GM21390 (cell line): ENCODE data around the gene NUDT3.
"Not testable (repeated sequence)": the region's sequence is repeated elsewhere in the genome, so short reads cannot be mapped to it uniquely, and the experiment has no call there.

Experiments
- ATAC-seq: cut with Tn5 transposase; IDR thresholded peaks from one replicate; pipeline ENCODE4 v1.9.1; 2021; ENCODE audit not compliant: unreplicated experiment

NUDT3 gene

DNA sequence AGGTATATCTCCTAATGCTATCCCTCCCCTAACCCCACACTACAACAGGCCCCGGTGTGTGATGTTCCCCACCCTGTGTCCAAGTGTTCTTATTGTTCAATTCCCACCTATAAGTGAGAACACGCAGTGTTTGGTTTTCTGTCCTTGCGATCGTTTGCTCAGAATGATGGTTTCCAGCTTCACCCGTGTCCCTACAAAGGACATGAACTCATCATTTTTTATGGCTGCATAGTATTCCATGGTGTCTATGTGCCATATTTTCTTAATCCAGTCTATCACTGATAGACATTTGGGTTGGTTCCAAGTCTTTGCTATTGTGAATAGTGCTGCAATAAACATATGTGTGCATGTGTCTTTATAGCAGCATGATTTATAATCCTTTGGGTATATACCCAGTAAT, 20.6 kb downstream of the NUDT3 start:
- ATAC-seq: not testable (repeated sequence)

DNA sequence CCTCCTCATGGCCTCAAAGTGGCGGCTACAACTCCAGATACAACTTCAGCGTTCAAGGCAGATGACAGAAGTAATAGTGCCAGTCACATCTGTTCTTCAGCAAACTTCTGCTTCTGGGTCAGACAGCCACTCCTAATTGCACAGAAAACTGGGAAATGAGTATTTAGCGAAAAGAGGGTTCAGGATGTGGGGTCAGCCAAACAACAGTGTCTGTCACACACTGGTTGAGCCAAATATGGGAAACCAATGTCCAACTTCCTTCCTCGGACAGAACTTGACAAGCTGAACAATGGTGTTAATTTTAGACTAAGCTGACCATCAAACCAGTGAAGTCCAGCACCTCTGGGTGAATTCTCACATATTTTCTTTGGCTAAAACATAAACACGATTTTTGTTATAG, 22.1 kb downstream of the NUDT3 start:
- ATAC-seq: no peak

DNA sequence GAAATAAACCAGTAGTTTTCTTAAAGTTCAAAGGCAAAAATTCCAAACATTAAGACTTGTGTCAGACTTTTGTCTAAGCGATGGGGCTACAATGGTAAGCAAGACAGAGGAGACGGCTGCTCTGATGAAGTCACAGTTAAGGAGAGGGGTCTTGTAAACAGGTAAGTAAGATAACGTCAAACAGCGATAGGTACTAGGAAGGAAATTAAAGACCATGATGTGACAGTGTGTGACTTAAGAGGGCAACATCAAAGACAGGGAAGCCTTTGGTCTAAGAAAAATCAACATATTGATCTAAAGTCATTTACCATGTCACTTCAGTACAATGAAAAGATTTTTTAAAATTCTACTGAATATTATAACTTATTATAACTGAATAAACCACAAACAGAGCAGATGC, 23.1 kb downstream of the NUDT3 start:
- ATAC-seq: no peak

DNA sequence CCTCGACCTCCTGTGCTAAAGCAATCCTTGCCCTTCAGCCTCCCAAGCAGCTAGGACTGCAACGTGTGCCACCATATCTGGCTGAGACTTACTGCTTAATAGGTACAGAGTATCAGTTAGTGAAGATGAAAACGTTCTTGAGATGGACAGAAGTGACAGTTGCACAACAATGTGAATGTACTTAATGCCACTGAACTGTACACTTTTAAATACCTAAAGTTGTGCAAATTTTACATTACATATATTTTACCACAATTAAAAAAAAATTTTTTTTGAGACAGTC, 25.9 kb downstream of the NUDT3 start:
- ATAC-seq: no peak

GRCh38 chr6:34365781-34366638, 26.5 kb downstream of the NUDT3 start:
- ATAC-seq: not testable (repeated sequence)

- ATAC-seq: not testable (repeated sequence)
Measured at GRCh38 chr6:34363681-34364075, 28.8 kb downstream of the NUDT3 start.

- no peak for ATAC-seq
Measured at GRCh38 chr6:34362909-34363680, 29.4 kb downstream of the NUDT3 start.

DNA sequence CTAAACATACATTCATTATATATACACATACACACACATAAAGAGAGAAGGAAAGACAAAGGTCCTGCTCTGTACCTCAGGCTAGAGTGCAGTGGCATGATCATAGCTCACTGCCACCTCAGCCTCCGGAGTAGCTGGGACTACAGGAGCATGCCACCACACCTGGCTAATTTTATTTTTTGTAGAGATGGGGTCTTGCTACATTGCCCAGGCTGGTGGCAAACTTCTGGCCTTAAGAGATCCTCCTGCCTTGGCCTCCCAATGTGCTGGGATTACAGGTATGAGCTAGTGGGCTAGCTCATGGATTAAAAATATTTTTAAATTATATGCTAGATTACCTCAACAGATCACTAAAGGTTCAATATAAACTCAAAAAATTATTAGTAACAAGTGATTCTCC, 30.3 kb downstream of the NUDT3 start:
- ATAC-seq: no peak

DNA sequence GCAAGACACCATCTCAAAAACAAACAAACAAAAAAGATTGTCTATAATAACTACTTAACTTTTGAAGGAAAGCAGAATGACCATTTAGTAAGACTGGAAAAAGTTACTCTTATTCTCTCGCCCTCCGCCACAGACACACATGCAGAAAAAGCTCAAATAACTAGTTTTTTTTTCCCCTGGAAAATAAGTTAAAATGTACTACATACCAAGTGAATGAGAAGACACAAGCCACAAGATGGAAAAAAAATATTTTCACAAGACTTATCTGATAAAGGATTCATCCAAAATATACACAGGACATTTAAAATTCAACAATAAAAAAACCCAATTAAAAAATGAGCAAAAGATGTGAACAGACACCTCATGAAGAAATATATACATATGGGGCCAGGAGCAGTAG, 31.9 kb downstream of the NUDT3 start:
- no peak for ATAC-seq

GRCh38 chr6:34359418-34360158, 32.9 kb downstream of the NUDT3 start:
- no peak for ATAC-seq

DNA sequence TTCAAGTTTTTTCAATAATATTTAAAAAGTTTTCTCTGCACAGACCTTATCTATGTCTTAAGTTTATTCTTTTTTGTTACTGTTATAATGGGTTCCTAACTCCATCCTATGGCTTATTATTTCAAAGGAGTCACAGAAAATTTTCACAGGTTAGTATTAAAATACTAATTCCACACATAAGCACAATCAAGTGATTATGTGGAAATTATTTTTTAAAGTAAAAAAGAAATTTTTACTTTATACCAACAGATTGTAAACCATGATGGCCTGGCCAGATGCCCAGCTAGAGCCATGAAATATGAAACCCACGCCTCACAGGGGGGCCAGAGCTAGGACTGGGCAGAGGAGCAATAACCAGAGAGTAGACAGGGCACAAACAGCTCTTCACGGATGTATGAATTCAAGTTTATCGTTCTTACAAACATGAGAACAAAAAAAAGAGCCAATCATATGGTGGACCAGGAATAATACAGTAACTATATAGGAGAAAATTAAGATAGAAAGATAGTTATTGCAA, 34.0 kb downstream of the NUDT3 start:
- ATAC-seq: no peak

DNA sequence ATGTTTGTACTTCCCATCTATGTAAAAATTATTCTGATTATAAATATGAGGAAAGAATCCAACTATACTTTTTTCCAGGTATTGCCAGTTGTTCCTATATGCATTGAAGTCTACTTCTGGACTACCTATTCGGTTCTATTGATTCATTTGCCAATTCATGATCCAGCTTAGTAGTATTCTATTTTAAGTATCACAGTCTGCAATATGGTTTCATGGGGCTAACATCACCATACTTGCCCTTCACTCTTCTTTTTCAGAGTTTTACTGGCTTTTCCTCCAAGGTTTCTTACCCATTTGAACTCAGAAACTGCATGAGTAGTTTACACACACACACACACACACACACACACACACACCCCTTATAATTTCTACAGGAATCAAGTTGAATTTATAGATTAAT, 34.5 kb downstream of the NUDT3 start:
- ATAC-seq: no peak

DNA sequence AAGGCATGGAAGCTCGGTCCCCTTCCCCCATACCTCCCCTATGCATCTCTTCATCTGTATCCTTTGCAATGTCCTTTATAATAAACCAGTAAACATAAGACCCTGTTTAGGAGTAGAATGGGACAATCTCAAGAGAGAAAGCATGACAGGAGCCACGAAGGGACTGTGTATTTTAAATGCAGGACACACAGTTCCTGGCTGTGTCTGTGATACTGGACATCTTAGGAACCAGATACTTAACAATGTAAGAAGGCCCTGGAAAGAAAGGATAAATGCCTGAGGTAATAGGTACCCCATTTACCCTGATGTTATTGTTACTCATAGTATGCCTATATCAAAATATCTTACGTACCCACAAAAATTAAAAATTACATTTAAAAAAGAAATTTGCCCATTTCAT, 36.6 kb downstream of the NUDT3 start:
- ATAC-seq: no peak

DNA sequence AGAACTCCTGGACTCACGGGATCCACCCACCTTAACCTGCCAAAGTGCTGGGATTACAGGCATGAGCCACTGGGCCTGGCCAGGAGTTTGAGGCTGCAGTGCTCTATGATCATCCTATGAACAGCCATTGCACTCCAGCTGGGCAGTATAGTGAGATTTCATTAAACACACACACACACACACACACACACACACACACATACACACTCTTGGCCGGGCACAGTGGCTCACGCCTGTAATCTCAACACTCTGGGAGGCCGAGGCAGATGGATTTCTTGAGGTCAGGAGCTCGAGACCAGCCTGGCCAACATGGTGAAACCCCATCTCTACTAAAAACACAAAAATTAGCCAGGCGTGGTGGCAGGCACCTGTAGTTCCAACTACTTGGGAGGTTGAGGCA, 38.2 kb downstream of the NUDT3 start:
- not testable (repeated sequence) for ATAC-seq

- not testable (repeated sequence) for ATAC-seq
Measured at GRCh38 chr6:34353530-34353929, 38.9 kb downstream of the NUDT3 start.

DNA sequence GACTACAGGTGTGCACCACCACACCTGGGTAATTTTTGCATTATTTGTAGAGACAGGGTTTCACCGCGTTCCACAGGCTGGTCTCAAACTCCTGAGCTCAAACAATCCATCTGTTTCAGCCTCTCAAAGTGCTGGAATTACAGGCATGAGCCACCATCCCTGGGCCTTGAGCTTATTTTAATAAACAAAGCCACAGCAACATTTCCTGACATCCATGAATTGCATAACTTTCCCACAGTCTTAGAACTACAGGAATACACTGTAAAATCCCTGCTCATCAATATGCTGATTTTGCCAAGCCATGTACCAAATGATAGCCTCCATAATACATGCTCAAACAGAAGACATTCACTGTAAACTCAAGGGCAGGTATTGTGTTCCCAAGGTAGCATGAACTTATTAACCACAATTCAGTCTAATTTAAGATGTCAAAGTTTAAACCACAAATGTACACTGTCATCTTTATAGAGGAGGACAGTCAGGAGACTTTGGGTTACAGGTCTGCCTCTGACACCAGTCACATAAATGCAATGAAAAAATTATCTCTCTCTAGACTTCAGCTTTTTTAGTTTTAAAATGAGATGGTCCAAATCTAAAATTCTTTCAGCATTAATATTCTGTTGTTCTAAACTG, 40.0 kb downstream of the NUDT3 start:
- ATAC-seq: no peak

DNA sequence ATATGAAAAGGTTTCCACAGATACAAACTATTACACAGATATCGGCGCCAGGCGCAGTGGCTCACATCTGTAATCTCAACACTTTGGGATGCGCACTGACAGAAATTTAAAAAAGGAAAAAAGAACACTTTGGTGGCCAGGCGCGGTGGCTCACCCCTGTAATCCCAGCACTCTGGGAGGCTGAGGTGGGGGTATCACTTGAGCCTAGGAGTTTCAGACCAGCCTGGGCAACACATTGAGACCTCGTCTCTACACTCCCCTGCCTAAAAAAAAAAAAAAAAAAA, 41.6 kb downstream of the NUDT3 start:
- ATAC-seq: no peak

GRCh38 chr6:34350137-34350933, 42.1 kb downstream of the NUDT3 start:
- no peak for ATAC-seq

DNA sequence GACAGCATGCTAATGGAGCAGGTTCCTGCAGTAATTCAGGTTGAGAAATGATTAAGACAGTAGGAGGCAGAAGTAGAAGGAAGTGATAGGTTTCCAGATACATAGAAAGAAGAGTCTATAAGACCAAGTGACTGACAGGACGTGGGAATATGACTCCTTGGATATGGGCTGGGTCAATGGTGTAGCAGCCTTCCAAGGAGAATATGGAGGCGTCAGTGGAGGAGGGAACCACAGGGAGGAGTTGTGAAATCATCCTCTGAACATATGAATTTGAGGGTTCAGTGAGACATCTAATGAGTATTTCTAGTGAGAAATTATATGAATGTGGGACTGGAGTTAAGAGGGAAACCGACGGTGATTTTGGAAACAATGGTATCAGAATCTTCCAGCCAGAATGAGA, 43.3 kb downstream of the NUDT3 start:
- ATAC-seq: no peak

GRCh38 chr6:34347303-34347702, 45.2 kb downstream of the NUDT3 start:
- ATAC-seq: no peak
